Urothelium cell line (cell line): ENCODE measurements around the gene ATAD3B.

ENCODE experiments used
- DNase-seq: peaks from one replicate; pipeline ENCODE4 v3.0.0; 2011; ENCODE audit warnings: low spot score, mixed read lengths
- FAIRE-seq: peaks from 2 replicates; lab custom pipeline; 2011; peaks lifted over from hg19 to GRCh38; lab: Jason Lieb, UNC

ATAD3B gene

GRCh38 chr1:1542766-1543705 lies 71.5 kb downstream of the ATAD3B start:
- DNase-seq, result no peak
- no peak for FAIRE-seq

- DNase-seq, result no peak
Measured at GRCh38 chr1:1543706-1544099, 72.1 kb downstream of the ATAD3B start.

GRCh38 chr1:1544544-1544943 lies 73.0 kb downstream of the ATAD3B start:
- FAIRE-seq, result no peak
- DNase-seq, result no peak

More at GRCh38 chr1:1543706-1544099, 72.1 kb downstream of the ATAD3B start:
- FAIRE-seq, result no peak
